Measurements from ENCODE around the gene BCL11B. TPM values are rescaled to one million over a fixed set of nuclear protein-coding genes. Genes with fewer than 3 reads are reported as not detected.

The BCL11B gene
- total RNA-seq, 1 donor from 2014 or later = 0.85 TPM

DNA sequence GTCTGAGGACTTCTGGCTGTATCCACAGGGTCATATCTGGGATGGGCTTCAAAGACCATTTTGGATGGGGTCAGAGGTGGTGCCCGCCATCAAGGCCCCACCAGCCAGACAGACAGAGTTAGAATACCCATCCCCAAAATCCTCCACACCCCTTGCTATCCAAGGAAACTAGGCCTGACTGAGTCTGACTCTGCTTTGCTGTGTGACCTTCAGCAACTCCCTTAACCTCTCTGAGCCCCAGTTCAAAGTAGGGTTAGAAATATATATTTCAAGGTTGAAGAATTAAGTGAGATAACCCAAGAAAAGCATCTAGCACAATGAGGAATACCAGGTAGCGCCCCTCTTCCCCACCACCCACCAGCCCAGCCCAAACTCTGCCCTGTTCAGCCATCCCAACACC is 20.3 kb downstream of the BCL11B start:
- Histone ChIP-seq H3K4me3 (no peak overlapping the region), H3K36me3 (no peaks in the 10 kb centered on the region), H3K27ac (no peak overlapping the region), H3K4me1 (no peaks in the 10 kb centered on the region), H3K27me3 (peaks cover under 1% of the 10 kb centered on the region), H3K9me3 (no peaks in the 10 kb centered on the region)
- intact Hi-C loops (cut with DNase I) = no loop called here
- DNase-seq (ENCODE audit: low spot score in 2 of 2) = no peak
- TF ChIP-seq, protein P1, sequence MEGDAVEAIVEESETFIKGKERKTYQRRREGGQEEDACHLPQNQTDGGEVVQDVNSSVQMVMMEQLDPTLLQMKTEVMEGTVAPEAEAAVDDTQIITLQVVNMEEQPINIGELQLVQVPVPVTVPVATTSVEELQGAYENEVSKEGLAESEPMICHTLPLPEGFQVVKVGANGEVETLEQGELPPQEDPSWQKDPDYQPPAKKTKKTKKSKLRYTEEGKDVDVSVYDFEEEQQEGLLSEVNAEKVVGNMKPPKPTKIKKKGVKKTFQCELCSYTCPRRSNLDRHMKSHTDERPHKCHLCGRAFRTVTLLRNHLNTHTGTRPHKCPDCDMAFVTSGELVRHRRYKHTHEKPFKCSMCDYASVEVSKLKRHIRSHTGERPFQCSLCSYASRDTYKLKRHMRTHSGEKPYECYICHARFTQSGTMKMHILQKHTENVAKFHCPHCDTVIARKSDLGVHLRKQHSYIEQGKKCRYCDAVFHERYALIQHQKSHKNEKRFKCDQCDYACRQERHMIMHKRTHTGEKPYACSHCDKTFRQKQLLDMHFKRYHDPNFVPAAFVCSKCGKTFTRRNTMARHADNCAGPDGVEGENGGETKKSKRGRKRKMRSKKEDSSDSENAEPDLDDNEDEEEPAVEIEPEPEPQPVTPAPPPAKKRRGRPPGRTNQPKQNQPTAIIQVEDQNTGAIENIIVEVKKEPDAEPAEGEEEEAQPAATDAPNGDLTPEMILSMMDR (IDR thresholded peaks at IDR 0.05) = no peak

DNA sequence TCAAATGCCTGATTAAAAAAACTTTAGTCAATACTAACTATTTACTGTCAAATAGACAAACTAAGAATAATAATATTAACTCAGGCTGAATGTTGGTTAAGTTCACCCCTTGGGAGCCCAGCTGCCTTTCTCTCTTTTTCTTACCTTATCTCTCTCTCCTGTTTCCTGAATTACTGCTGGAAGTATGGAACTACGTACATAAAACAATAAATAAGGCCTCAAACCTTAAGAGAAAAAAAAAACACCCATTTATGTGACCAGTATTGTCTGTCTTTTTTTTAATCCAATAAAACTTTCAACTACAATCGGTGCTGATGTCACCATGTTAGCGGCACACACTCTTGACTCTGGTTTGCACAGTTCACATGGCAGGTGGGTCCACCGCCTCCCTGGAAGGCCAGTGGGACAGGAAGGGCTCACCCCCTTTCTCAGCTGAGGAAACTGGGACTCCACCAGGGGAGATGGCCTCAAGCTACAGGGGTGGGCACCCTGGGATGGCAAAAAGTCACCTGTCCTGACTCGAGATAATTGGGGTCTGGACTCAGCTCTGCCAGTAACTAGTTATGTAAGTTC is 21.3 kb downstream of the BCL11B start:
- no peaks in the 10 kb centered on the region for H3K36me3 ChIP-seq
- DNase-seq (ENCODE audit: low spot score in 2 of 2) = no peak
- no peak overlapping the region for H3K4me3 ChIP-seq
- H3K9me3 ChIP-seq = no peaks in the 10 kb centered on the region
- H3K27me3 ChIP-seq = peaks cover 10% of the 10 kb centered on the region
- intact Hi-C loops (cut with DNase I) = no loop called here
- no peaks in the 10 kb centered on the region for H3K4me1 ChIP-seq
- no peak overlapping the region for H3K27ac ChIP-seq
- TF ChIP-seq, protein P1 (IDR thresholded peaks at IDR 0.05) = no peak

DNA sequence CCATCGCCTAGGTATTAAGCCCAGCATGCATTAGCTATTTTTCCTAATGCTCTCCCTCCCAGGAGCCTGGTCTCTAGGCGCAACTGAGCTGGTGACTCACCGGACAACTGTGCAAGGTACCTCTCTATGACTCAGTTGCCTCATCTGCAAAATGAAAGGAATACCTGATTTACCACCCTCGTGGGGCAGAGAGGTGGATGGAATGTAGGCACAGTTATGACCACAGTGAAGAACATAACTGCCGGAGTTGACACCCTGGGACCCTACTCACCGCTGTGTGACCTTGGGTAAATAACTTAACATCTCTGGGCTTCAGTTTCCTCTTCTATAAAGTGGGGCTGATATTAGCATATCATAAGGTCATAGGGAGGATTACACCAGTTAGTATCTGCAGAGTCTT is 22.6 kb downstream of the BCL11B start:
- Histone ChIP-seq H3K9me3 (no peaks in the 10 kb centered on the region), H3K4me1 (no peaks in the 10 kb centered on the region), H3K27ac (no peak overlapping the region), H3K27me3 (peaks cover 10% of the 10 kb centered on the region), H3K36me3 (no peaks in the 10 kb centered on the region), H3K4me3 (no peak overlapping the region)
- TF ChIP-seq, protein P1 (IDR thresholded peaks at IDR 0.05) = no peak
- intact Hi-C loops (cut with DNase I) = no loop called here
- DNase-seq (ENCODE audit: low spot score in 2 of 2) = no peak

DNA sequence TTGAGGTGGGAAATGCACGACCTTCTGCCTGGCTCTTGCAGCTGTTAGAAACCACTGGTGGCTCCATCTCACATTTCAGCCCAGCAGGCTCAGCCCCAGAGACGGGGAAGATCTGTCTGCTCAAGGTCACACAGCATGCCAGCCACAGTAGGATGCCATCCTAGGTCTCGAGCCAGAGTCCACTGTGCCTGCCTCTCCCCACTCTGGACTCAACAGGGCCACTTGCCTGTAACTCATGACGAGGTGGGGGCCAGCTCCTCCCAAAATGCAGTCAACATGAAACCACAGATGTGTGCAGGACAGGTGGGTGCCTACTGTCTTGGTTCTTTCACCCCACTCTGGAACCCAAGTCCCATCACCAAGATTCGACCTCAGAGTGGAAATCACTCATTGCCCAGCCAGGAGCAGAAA is 23.2 kb downstream of the BCL11B start:
- H3K27me3 ChIP-seq = peaks cover 10% of the 10 kb centered on the region
- intact Hi-C loops (cut with DNase I) = no loop called here
- no peak overlapping the region for H3K27ac ChIP-seq
- no peaks in the 10 kb centered on the region for H3K9me3 ChIP-seq
- no peak overlapping the region for H3K4me3 ChIP-seq
- H3K36me3 ChIP-seq = no peaks in the 10 kb centered on the region
- TF ChIP-seq, protein P1 (IDR thresholded peaks at IDR 0.05) = no peak
- H3K4me1 ChIP-seq = no peaks in the 10 kb centered on the region
- no peak for DNase-seq (ENCODE audit: low spot score in 2 of 2)

DNA sequence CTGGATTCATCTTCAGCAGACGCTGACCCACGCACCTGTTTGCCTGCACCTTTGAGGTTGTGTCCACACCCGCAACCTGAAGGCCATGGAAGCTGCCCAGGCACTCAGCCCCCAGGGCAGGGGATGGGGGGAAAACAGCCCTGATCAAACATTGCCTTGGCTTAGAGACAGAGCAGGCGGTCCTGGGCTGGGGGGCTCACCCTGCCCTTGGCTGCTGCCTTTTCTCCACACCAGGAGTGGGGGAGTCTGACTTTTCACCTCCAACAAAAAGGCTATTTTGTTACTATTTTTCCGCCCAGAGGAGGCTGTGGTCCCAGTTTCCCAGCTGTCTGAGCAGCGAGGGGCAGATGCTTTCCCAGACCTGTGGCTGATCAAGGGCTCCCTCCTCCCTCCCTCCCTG is 24.2 kb downstream of the BCL11B start:
- DNase-seq (ENCODE audit: low spot score in 2 of 2) = no peak
- intact Hi-C loops (cut with DNase I) = no loop called here
- Histone ChIP-seq H3K4me1 (no peaks in the 10 kb centered on the region), H3K27me3 (peaks cover 10% of the 10 kb centered on the region), H3K36me3 (no peaks in the 10 kb centered on the region), H3K9me3 (no peaks in the 10 kb centered on the region), H3K27ac (no peak overlapping the region), H3K4me3 (no peak overlapping the region)
- TF ChIP-seq, protein P1 (IDR thresholded peaks at IDR 0.05) = no peak
